CD4-positive, alpha-beta memory T cell (primary cell): Measurements from ENCODE around the gene NCOR2. TPM values are rescaled to one million over a fixed set of nuclear protein-coding genes. Genes with fewer than 3 reads are reported as not detected.

Experiments used
- CTCF ChIA-PET: fragments of 350-600 bp; sonication (Branson Sonifier 250); formaldehyde crosslinking; loops from one replicate; lab custom pipeline; 2021; ENCODE audit warnings: inconsistent platforms; ENCODE audit not compliant: partially characterized antibody; lab: Charles Lee
- POLR2A ChIA-PET: fragments of 350-600 bp; sonication (Branson Sonifier 250); formaldehyde crosslinking; loops from one replicate; lab custom pipeline; 2021; ENCODE audit not compliant: partially characterized antibody; lab: Charles Lee
- DNase-seq, 5 donors: peaks; one replicate each; pipeline versions ENCODE4 v3.0.0 to v3.0.0-alpha.2; 2020 to 2022; ENCODE audit warnings: mixed read lengths in 1 of 5
- H3K27ac ChIP-seq: one replicate; pipeline ENCODE4 v1.7.0; 2013; ENCODE audit warnings: low read depth, low read length
- H3K27me3 ChIP-seq: 2 replicates; pipeline ENCODE4 v1.7.0; 2013; ENCODE audit warnings: mild to moderate bottlenecking, low read length, moderate library complexity; ENCODE audit not compliant: insufficient read depth
- H3K36me3 ChIP-seq: 2 replicates; pipeline ENCODE4 v1.7.0; 2013; ENCODE audit warnings: mild to moderate bottlenecking, low read length, moderate library complexity; ENCODE audit not compliant: insufficient read depth
- H3K4me1 ChIP-seq: 2 replicates; pipeline ENCODE4 v1.7.0; 2013; ENCODE audit warnings: mild to moderate bottlenecking, low read length, moderate library complexity; ENCODE audit not compliant: insufficient read depth
- H3K4me3 ChIP-seq, 2 donors: one replicate each; pipeline ENCODE4 v1.7.0; 2013; ENCODE audit warnings: low read length in 2 of 2, mild to moderate bottlenecking in 1 of 2
- H3K9me3 ChIP-seq, 2 donors: one replicate each; pipeline ENCODE4 v1.7.0; 2013; ENCODE audit warnings: low read length in 2 of 2, control low read depth in 1 of 2; ENCODE audit not compliant: control insufficient read depth in 1 of 2
- H3K27ac Mint-ChIP-seq, 7 donors: one replicate each; pipeline ENCODE4 v1.8.0; 2020 to 2021; ENCODE audit warnings: mixed read lengths in 7 of 7, mild to moderate bottlenecking in 6 of 7, inconsistent platforms in 3 of 7, moderate library complexity in 3 of 7
- H3K27me3 Mint-ChIP-seq, 2 donors: one replicate each; pipeline ENCODE4 v1.8.0; 2020 to 2021; ENCODE audit warnings: mixed read lengths in 2 of 2
- H3K36me3 Mint-ChIP-seq, 2 donors: one replicate each; pipeline ENCODE4 v1.8.0; 2020 to 2021; ENCODE audit warnings: mixed read lengths in 2 of 2, inconsistent platforms in 1 of 2, mild to moderate bottlenecking in 1 of 2
- H3K4me1 Mint-ChIP-seq, 4 donors: one replicate each; pipeline ENCODE4 v1.8.0; 2020 to 2021; ENCODE audit warnings: mixed read lengths in 4 of 4, mild to moderate bottlenecking in 1 of 4
- H3K4me3 Mint-ChIP-seq, 8 donors: one replicate each; pipeline ENCODE4 v1.8.0; 2020 to 2021; ENCODE audit warnings: mixed read lengths in 8 of 8, mild to moderate bottlenecking in 7 of 8, moderate library complexity in 6 of 8, inconsistent platforms in 3 of 8
- H3K9me3 Mint-ChIP-seq, 8 donors: one replicate each; pipeline ENCODE4 v1.8.0; 2020 to 2021; ENCODE audit warnings: mixed read lengths in 8 of 8, mild to moderate bottlenecking in 5 of 8, inconsistent platforms in 3 of 8, moderate library complexity in 1 of 8
- intact Hi-C: fragments of 100-400 bp; cut with micrococcal nuclease; formaldehyde crosslinking; loops from one replicate; pipeline ENCODE4 v1.15.1; 2023
- polyA plus RNA-seq, 2 donors: library from polyadenylated mRNA; unstranded; fragments of 300-500 nt; fragmentation: Illumina TruSeq; gene quantifications; one replicate each; pipeline ENCODE4 v1.2.3, GENCODE V29; 2021
- total RNA-seq, 2 experiments: library from RNA; stranded (reverse); gene quantifications; one replicate each; pipeline ENCODE4 v1.2.3, GENCODE V29; 2021

NCOR2 gene
- total and polyA plus RNA-seq, 4 experiments from 2014 or later = 0.37 to 105 (median 54.5) TPM

DNA sequence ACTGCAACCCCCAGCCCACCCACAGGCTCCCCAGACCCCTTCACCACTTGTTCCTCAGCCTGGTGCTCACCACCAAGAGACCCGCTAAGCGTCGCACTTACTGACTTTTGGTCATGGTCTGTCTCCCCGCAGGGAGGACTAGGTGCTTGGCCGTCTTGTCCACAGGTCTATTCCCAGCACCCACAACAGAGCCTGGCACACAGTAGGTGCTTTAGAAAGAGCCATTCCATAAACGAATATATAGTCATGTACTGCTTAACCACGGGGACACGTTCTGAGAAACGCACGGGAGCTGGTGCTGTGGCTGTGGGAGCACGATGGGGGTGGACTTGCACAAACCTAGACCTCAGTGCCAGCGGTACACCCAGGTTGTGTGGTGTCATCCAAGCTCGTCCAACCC, 34.0 kb downstream of the NCOR2 start:
- Histone ChIP-seq H3K9me3 (no peaks in the 10 kb centered on the region), H3K4me3 (no peak overlapping the region), H3K27me3 (no peaks in the 10 kb centered on the region), H3K27ac (no peak overlapping the region), H3K36me3 (no peaks in the 10 kb centered on the region), H3K4me1 (no peaks in the 10 kb centered on the region)
- H3K4me3 Mint-ChIP-seq = no peak overlapping the region
- H3K4me1 Mint-ChIP-seq = peaks cover 6 to 34% (median 25%) of the 10 kb centered on the region in 4 donors
- H3K27ac Mint-ChIP-seq = peak overlapping the region in 2 of 7 donors; percentile 52 to 74
- H3K27me3 Mint-ChIP-seq = no peaks in the 10 kb centered on the region
- H3K9me3 Mint-ChIP-seq = no peaks in the 10 kb centered on the region
- ChIA-PET CTCF (no interaction called here), POLR2A (no interaction called here)
- intact Hi-C loops = no loop called here
- peak in 1 of 5 donors; percentile 14 for DNase-seq
- peaks cover 16 to 17% of the 10 kb centered on the region in 2 donors for H3K36me3 Mint-ChIP-seq

DNA sequence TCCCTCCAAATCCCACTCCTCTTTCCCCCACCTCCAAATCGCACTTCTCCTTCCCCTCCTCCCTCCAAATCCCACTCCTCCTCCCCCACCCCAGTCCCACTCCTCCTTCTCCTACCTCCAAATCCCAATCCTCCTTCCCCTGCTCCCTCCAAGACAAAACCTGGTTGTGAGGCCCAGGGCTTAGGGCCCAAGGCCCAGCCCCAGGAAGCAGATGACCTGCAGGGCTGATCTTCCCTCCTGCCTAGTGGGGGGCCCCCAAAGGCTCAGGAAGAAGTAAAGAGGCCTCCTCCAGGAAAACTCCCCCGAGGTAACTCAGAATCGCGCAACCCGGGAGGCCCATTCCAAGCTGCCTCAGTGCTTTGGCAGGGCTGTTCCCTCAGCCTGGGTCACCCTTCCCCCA, 34.4 kb downstream of the NCOR2 start:
- Histone ChIP-seq H3K9me3 (no peaks in the 10 kb centered on the region), H3K36me3 (no peaks in the 10 kb centered on the region), H3K27me3 (no peaks in the 10 kb centered on the region), H3K4me1 (no peaks in the 10 kb centered on the region), H3K4me3 (no peak overlapping the region), H3K27ac (no peak overlapping the region)
- Mint-ChIP-seq H3K27me3 (no peaks in the 10 kb centered on the region), H3K27ac (peak overlapping the region in 1 of 7 donors; percentile 74), H3K9me3 (no peaks in the 10 kb centered on the region), H3K36me3 (peaks cover 17 to 18% of the 10 kb centered on the region in 2 donors), H3K4me3 (no peak overlapping the region), H3K4me1 (peaks cover 5 to 29% (median 21%) of the 10 kb centered on the region in 4 donors)
- intact Hi-C loops = no loop called here
- no peak for DNase-seq
- ChIA-PET CTCF (no interaction called here), POLR2A (no interaction called here)

DNA sequence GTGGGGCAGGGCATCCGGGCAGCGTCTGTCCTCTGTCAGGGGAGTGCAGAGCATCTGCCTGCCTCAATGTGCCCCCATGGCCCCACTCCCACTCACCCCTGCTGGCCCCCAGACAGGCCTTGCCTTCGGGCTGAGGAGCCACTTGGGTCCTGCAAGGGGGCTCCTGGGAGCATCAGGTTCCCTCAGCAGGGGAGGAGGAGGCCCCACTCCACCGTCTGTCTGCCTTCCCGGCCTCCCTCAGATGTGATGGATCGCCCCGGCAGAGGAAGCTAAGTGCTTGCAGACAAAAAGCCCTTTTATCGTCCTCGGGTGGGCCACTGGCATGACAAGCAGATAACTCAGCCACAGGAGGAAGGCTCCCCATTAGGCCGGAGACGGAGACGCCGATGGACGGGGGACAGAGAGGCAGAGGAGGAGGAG, 35.1 kb downstream of the NCOR2 start:
- Mint-ChIP-seq H3K27me3 (no peaks in the 10 kb centered on the region), H3K27ac (no peak overlapping the region), H3K4me1 (peaks cover 5 to 25% (median 19%) of the 10 kb centered on the region in 4 donors), H3K4me3 (no peak overlapping the region), H3K36me3 (peaks cover 17 to 18% of the 10 kb centered on the region in 2 donors), H3K9me3 (no peaks in the 10 kb centered on the region)
- Histone ChIP-seq H3K4me3 (no peak overlapping the region), H3K36me3 (no peaks in the 10 kb centered on the region), H3K27me3 (no peaks in the 10 kb centered on the region), H3K9me3 (no peaks in the 10 kb centered on the region), H3K4me1 (no peaks in the 10 kb centered on the region), H3K27ac (no peak overlapping the region)
- ChIA-PET POLR2A (no interaction called here), CTCF (no interaction called here)
- peak in 1 of 5 donors; percentile 33 for DNase-seq
- intact Hi-C loops = no loop called here

DNA sequence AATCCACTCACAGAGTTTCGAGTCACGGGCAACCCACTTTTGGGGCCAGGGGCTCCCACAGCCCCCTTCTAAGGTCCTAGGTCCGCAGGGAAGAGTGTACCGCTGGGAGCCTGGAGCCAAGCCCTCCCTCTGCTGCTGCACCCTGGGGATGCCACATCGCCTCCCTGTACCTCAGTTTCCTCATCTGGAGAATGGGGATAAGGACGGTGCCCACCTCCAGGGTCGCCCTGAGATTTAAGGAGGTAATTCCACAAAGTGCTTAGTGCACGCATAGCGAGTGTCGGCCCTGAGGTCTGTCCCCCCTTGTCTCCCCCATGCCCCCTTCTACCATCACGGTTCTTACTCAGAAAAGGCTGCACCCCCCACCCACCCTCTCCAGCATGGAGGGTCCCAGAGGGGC, 35.5 kb downstream of the NCOR2 start:
- ChIA-PET POLR2A (no interaction called here), CTCF (no interaction called here)
- no peak overlapping the region for H3K4me3 Mint-ChIP-seq
- Histone ChIP-seq H3K27me3 (no peaks in the 10 kb centered on the region), H3K4me1 (no peaks in the 10 kb centered on the region), H3K9me3 (no peaks in the 10 kb centered on the region), H3K36me3 (no peaks in the 10 kb centered on the region), H3K27ac (no peak overlapping the region), H3K4me3 (no peak overlapping the region)
- intact Hi-C loops = no loop called here
- H3K9me3 Mint-ChIP-seq = no peaks in the 10 kb centered on the region
- no peaks in the 10 kb centered on the region for H3K27me3 Mint-ChIP-seq
- peaks cover 4 to 23% (median 16%) of the 10 kb centered on the region in 4 donors for H3K4me1 Mint-ChIP-seq
- no peak overlapping the region for H3K27ac Mint-ChIP-seq
- H3K36me3 Mint-ChIP-seq = peaks cover 18 to 19% of the 10 kb centered on the region in 2 donors
- peak in 1 of 5 donors; percentile 3 for DNase-seq

DNA sequence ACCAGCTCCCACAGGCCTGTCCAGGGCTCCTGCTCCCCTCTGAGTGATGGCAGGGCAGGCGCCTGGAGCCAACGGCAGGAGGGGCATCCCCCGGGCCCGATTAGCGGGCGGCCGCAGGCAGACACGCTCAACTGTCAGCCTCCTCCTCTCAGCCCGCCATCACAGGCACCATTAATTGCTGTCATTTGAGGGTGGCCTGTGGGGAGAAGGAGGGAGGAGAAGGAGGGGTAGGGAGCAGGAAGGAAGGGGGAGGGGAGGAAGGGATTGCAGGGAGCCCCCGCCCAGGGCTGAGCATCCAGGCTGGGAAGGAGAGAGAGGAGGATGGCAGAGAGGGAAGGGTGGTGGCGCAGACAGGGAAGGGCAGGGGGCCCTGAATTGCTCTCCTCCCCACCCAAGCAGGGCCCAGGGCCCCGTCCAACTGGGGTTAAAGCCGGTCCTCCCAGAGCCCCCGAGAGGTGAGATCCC, 36.1 kb downstream of the NCOR2 start:
- no peaks in the 10 kb centered on the region for H3K4me1 ChIP-seq
- ChIA-PET CTCF (no interaction called here), POLR2A (no interaction called here)
- H3K27me3 Mint-ChIP-seq = no peaks in the 10 kb centered on the region
- H3K36me3 ChIP-seq = no peaks in the 10 kb centered on the region
- no peak overlapping the region for H3K27ac ChIP-seq
- no peak for DNase-seq
- no peaks in the 10 kb centered on the region for H3K27me3 ChIP-seq
- H3K4me3 ChIP-seq = no peak overlapping the region
- intact Hi-C loops = no loop called here
- peaks cover 18 to 22% of the 10 kb centered on the region in 2 donors for H3K36me3 Mint-ChIP-seq
- H3K27ac Mint-ChIP-seq = no peak overlapping the region
- H3K9me3 ChIP-seq = no peaks in the 10 kb centered on the region
- no peaks in the 10 kb centered on the region for H3K9me3 Mint-ChIP-seq
- H3K4me3 Mint-ChIP-seq = no peak overlapping the region
- peaks cover 0 to 21% (median 13%) of the 10 kb centered on the region in 4 donors for H3K4me1 Mint-ChIP-seq

DNA sequence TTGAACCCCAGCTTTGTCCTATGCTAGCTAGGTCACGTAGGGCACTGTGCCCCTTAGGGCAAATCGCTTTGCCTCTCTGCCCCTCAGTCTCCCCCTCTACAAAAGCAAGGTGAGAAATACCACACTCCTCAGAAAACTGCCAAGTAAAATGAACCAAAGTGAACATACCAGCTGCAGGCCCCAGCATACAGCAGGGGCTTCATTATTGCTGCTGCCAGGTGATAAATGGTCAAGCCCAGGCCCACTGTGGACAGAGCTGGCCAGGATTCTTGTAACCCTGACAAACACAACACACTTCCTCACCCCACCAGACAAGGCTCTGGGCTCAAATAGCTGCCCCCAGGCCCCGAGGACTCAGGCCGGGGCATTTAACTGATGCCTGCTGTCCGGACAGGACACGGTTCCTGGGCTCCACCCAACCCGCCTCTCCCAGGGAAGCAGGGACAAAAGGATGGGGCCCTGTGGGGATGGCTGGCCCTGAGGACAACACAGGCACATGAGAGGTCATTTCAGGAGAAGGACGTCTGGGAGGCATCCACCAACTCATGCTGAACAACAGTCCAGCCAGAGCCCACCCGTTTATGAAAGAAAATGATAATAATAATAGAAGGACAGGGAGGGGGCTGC, 36.7 kb downstream of the NCOR2 start:
- no peaks in the 10 kb centered on the region for H3K9me3 Mint-ChIP-seq
- H3K4me1 Mint-ChIP-seq = peaks cover 0 to 23% (median 12%) of the 10 kb centered on the region in 4 donors
- Histone ChIP-seq H3K27ac (no peak overlapping the region), H3K27me3 (no peaks in the 10 kb centered on the region), H3K4me3 (no peak overlapping the region), H3K36me3 (no peaks in the 10 kb centered on the region), H3K4me1 (no peaks in the 10 kb centered on the region), H3K9me3 (no peaks in the 10 kb centered on the region)
- no peak overlapping the region for H3K4me3 Mint-ChIP-seq
- peaks cover 17 to 22% of the 10 kb centered on the region in 2 donors for H3K36me3 Mint-ChIP-seq
- CTCF ChIA-PET = no interaction called here
- POLR2A ChIA-PET = no interaction called here
- intact Hi-C loops = no loop called here
- peak overlapping the region in 1 of 7 donors; percentile 71 for H3K27ac Mint-ChIP-seq
- peak in 1 of 5 donors; percentile 28 for DNase-seq
- H3K27me3 Mint-ChIP-seq = no peaks in the 10 kb centered on the region

DNA sequence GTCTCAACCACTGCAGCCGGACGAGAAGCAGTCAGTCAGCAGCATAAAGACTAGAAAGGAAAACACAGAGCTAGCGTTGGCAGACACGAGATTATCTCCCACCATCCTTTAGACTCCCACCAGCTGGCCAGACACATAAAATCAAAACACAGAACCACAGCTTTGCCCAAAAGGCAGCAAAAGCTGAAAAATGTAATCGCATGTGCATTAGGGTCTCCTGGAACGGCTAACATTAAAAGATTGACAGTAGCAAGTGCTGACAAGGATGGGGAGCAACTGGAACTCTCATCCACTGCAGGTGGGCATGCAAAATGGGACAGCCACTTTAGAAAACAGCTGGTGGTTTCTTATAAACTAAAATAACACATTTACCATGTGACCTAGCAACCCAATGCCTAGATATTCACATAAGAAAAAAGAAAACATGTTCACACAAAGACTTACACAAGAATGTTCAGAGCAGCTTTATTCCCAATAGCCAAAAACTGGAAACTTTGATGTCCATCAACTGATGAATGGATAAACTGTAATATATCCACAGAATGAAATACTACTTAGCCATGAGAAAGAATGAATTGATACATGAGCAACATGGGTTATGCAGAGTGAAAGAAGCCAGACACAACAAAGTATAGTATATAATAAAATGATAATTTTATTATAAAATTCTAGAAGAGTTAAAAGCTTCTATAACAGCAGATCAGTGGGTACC, 37.7 kb downstream of the NCOR2 start:
- H3K36me3 ChIP-seq = no peaks in the 10 kb centered on the region
- intact Hi-C loops = no loop called here
- CTCF ChIA-PET = no interaction called here
- no peaks in the 10 kb centered on the region for H3K9me3 ChIP-seq
- no peak for DNase-seq
- H3K4me1 ChIP-seq = no peaks in the 10 kb centered on the region
- POLR2A ChIA-PET = no interaction called here
- H3K4me3 ChIP-seq = no peak overlapping the region
- no peaks in the 10 kb centered on the region for H3K27me3 ChIP-seq
- no peaks in the 10 kb centered on the region for H3K27me3 Mint-ChIP-seq
- peaks cover 15 to 22% of the 10 kb centered on the region in 2 donors for H3K36me3 Mint-ChIP-seq
- H3K9me3 Mint-ChIP-seq = no peaks in the 10 kb centered on the region
- peaks cover 3 to 25% (median 12%) of the 10 kb centered on the region in 4 donors for H3K4me1 Mint-ChIP-seq
- H3K27ac Mint-ChIP-seq = peak overlapping the region in 1 of 7 donors; percentile 73
- H3K4me3 Mint-ChIP-seq = no peak overlapping the region
- no peak overlapping the region for H3K27ac ChIP-seq
